Activated B cell treated with CpG ODN at 0.5 μM for 24 hours (primary cell): Measurements from ENCODE around the gene PTDSS2. TPM values are rescaled to one million over a fixed set of nuclear protein-coding genes. Genes with fewer than 3 reads are reported as not detected.

Experiments used
- ATAC-seq: fragments of 200-7000 bp; cut with Tn5 transposase; one replicate; pipeline ENCODE4 v1.10.0; 2021; ENCODE audit warnings: low read depth, mild to moderate bottlenecking, moderate library complexity
- CTCF ChIA-PET: fragments of 350-600 bp; sonication (Branson Sonifier 250); formaldehyde crosslinking; loops from one replicate; lab custom pipeline; 2021; ENCODE audit warnings: antibody characterized with exemption; lab: Charles Lee
- POLR2A ChIA-PET: fragments of 350-600 bp; sonication (Branson Sonifier 250); formaldehyde crosslinking; loops from one replicate; lab custom pipeline; 2021; ENCODE audit warnings: antibody characterized with exemption; lab: Charles Lee
- DNase-seq: peaks from one replicate; pipeline ENCODE4 v3.0.0; 2022
- H3K27ac Mint-ChIP-seq: one replicate; pipeline ENCODE4 v1.8.0; 2020; ENCODE audit warnings: mixed read lengths
- H3K27me3 Mint-ChIP-seq: one replicate; pipeline ENCODE4 v1.8.0; 2021; ENCODE audit warnings: mixed read lengths
- H3K36me3 Mint-ChIP-seq: one replicate; pipeline ENCODE4 v1.8.0; 2021; ENCODE audit warnings: low read depth, mixed read lengths
- H3K4me1 Mint-ChIP-seq: one replicate; pipeline ENCODE4 v1.8.0; 2021; ENCODE audit warnings: mixed read lengths
- H3K4me3 Mint-ChIP-seq: one replicate; pipeline ENCODE4 v1.8.0; 2020; ENCODE audit warnings: mild to moderate bottlenecking, mixed read lengths
- H3K9me3 Mint-ChIP-seq: one replicate; pipeline ENCODE4 v1.8.0; 2020; ENCODE audit warnings: mixed read lengths
- CTCF ChIP-seq: fragments of 200-600 bp; IDR thresholded peaks from one replicate; pipeline ENCODE4 v1.8.0; 2022; ENCODE audit warnings: antibody characterized with exemption, mild to moderate bottlenecking
- intact Hi-C: fragments of 100-400 bp; cut with micrococcal nuclease; formaldehyde crosslinking; loops from one replicate; pipeline ENCODE4 v1.15.1; 2024
- total RNA-seq: library from RNA; stranded (reverse); gene quantifications from 2 replicates; pipeline ENCODE4 v1.2.3, GENCODE V29; 2022

The PTDSS2 gene
- total RNA-seq, 1 donor from 2014 or later, result 22.0 TPM

- Mint-ChIP-seq H3K4me1 (peaks cover 5% of the 10 kb centered on the region), H3K36me3 (peaks cover 3% of the 10 kb centered on the region), H3K27me3 (no peaks in the 10 kb centered on the region), H3K4me3 (no peak overlapping the region), H3K27ac (no peak overlapping the region), H3K9me3 (no peaks in the 10 kb centered on the region)
- no peak for TF ChIP-seq CTCF
- ChIA-PET CTCF (no interaction called here), POLR2A (interaction anchor here (0.6 to 0.7 kb wide), 2 partner anchors 72 to 121 kb away, joined by 3 to 5 read pairs; no protein-coding TSS in a partner anchor)
- ATAC-seq (no peak), DNase-seq (no peak)
- intact Hi-C loops, result no loop called here
Observed at GRCh38 chr11:520428-521176, 70.5 kb downstream of the PTDSS2 start.

GRCh38 chr11:521177-521688 lies 71.2 kb downstream of the PTDSS2 start:
- ATAC-seq (no peak), DNase-seq (no peak)
- ChIA-PET POLR2A (interaction anchor here (0.6 to 0.8 kb wide), 3 partner anchors 15 to 122 kb away, joined by 3 to 5 read pairs (median 3); no protein-coding TSS in a partner anchor), CTCF (no interaction called here)
- no peak for TF ChIP-seq CTCF
- Mint-ChIP-seq H3K4me1 (peaks cover 5% of the 10 kb centered on the region), H3K27ac (no peak overlapping the region), H3K36me3 (peaks cover 3% of the 10 kb centered on the region), H3K27me3 (no peaks in the 10 kb centered on the region), H3K4me3 (no peak overlapping the region), H3K9me3 (no peaks in the 10 kb centered on the region)
- intact Hi-C loops, result no loop called here

- Mint-ChIP-seq H3K4me3 (no peak overlapping the region), H3K4me1 (no peaks in the 10 kb centered on the region), H3K27ac (no peak overlapping the region), H3K27me3 (no peaks in the 10 kb centered on the region), H3K36me3 (peaks cover 2% of the 10 kb centered on the region), H3K9me3 (no peaks in the 10 kb centered on the region)
- no peak for TF ChIP-seq CTCF
- DNase-seq (no peak), ATAC-seq (no peak)
- POLR2A ChIA-PET, result no interaction called here
- intact Hi-C loops, result no loop called here
- CTCF ChIA-PET, result no interaction called here
Observed at GRCh38 chr11:526192-526591, 76.1 kb downstream of the PTDSS2 start.

DNA sequence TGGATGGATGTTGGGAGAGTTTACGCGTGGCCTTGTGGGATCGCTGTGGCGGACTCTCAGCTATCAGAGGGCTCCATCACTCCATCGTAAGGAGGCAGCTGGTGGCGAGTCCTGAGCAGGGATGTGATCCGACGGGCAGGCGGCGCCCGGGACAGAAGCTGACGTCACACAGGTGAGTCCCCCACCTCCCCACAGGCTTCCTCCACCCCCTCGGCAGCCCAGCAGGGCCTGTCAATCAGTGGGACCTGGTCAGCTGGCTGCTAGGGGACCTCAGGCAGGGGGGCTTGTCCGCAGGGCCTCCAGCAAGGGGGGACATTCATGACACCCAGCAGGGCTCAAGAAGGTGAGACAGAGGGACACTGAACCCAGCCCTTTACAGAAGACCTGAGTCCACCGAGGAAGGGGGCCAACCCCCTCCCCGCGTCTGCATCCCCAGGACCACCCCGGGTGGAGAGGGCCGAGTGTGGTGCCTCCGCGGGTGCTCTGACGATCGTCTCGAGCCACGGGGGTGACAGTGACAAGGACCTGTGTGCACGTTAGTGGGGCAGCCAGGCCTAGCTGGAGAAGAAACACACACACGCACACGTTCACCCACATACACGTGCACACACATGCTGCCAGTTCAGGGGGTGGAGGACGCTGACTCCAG lies 78.2 kb downstream of the PTDSS2 start:
- H3K9me3 Mint-ChIP-seq, result no peaks in the 10 kb centered on the region
- no peak for TF ChIP-seq CTCF
- no peak for DNase-seq
- no peak overlapping the region for H3K4me3 Mint-ChIP-seq
- no peak for ATAC-seq
- H3K36me3 Mint-ChIP-seq, result peaks cover 17% of the 10 kb centered on the region
- intact Hi-C loops, result no loop called here
- ChIA-PET CTCF (no interaction called here), POLR2A (interaction anchor here (0.7 kb wide), 1 partner anchor 11 kb away, joined by 8 read pairs; no protein-coding TSS in a partner anchor)
- H3K27me3 Mint-ChIP-seq, result no peaks in the 10 kb centered on the region
- no peaks in the 10 kb centered on the region for H3K4me1 Mint-ChIP-seq
- H3K27ac Mint-ChIP-seq, result no peak overlapping the region
